HEK293 (cell line): Measurements from ENCODE around the gene SLC9C2.

Source experiments
- CTCF ChIA-PET: fragments of 350-600 bp; formaldehyde crosslinking; extraction: SDS; loops from one replicate; lab custom pipeline; 2021; ENCODE audit warnings: antibody characterized with exemption; lab: Yijun Ruan, JAX
- POLR2A ChIA-PET: fragments of 300-600 bp; formaldehyde crosslinking; extraction: SDS; loops from one replicate; lab custom pipeline; 2020; ENCODE audit warnings: antibody characterized with exemption, inconsistent platforms; lab: Yijun Ruan, JAX
- H3K27ac ChIP-seq: fragments of 200-500 bp; sonication (Bioruptor generic); 2 replicates; pipeline ENCODE4 v1.5.1; 2014; ENCODE audit warnings: low read depth, low read length, control low read depth, inconsistent platforms; ENCODE audit errors: extremely low read depth
- H3K36me3 ChIP-seq, 2 experiments: fragments of 200-500 bp in 1 of 2; sonication (Bioruptor generic) in 1 of 2; 1 replicate in 1 of 2; 2 replicates in 1 of 2; pipeline ENCODE4 v1.5.1; 2014 to 2017; ENCODE audit warnings: inconsistent platforms in 2 of 2, low read length in 2 of 2; ENCODE audit not compliant: control insufficient read depth in 2 of 2, insufficient read depth in 1 of 2
- H3K4me1 ChIP-seq: fragments of 200-500 bp; sonication (Bioruptor generic); 2 replicates; pipeline ENCODE4 v1.5.1; 2014; ENCODE audit warnings: mild to moderate bottlenecking, low read length, inconsistent platforms; ENCODE audit not compliant: control insufficient read depth, insufficient read depth
- H3K4me3 ChIP-seq: 2 replicates; pipeline ENCODE4 v1.5.1; 2011; ENCODE audit warnings: low read depth, mild to moderate bottlenecking, control low read depth, low read length, moderate library complexity
- H3K9me3 ChIP-seq: fragments of 200-500 bp; sonication (Bioruptor generic); 2 replicates; pipeline ENCODE4 v1.5.1; 2014; ENCODE audit warnings: low read depth, low read length, inconsistent platforms; ENCODE audit not compliant: control insufficient read depth, insufficient read depth
- CTCF ChIP-seq: fragments of 450-650 bp; formaldehyde crosslinking; IDR thresholded peaks from 2 replicates; pipeline ENCODE4 v1.5.1; 2016; ENCODE audit warnings: missing biosample characterization, missing genetic modification characterization
- GLI4 ChIP-seq: fragments of 450-650 bp; formaldehyde crosslinking; IDR thresholded peaks from 2 replicates; pipeline ENCODE4 v1.5.1; 2016; ENCODE audit warnings: missing biosample characterization, missing genetic modification characterization
- IKZF3 ChIP-seq: fragments of 450-650 bp; IDR thresholded peaks from 2 replicates; pipeline ENCODE4 v1.5.0; 2018; ENCODE audit warnings: missing biosample characterization, mild to moderate bottlenecking, missing genetic modification characterization, moderate library complexity
- KLF8 ChIP-seq: fragments of 450-650 bp; formaldehyde crosslinking; IDR thresholded peaks from 2 replicates; pipeline ENCODE4 v1.5.1; 2016; ENCODE audit warnings: missing biosample characterization, missing genetic modification characterization
- KLF9 ChIP-seq: fragments of 450-650 bp; formaldehyde crosslinking; IDR thresholded peaks from 2 replicates; pipeline ENCODE4 v1.5.1; 2016; ENCODE audit warnings: missing biosample characterization, missing genetic modification characterization, low read depth
- SCRT1 ChIP-seq: fragments of 450-650 bp; formaldehyde crosslinking; IDR thresholded peaks from 2 replicates; pipeline ENCODE4 v1.5.1; 2016; ENCODE audit warnings: missing biosample characterization, missing genetic modification characterization, borderline replicate concordance
- YY2 ChIP-seq: fragments of 450-650 bp; formaldehyde crosslinking; IDR thresholded peaks from 2 replicates; pipeline ENCODE4 v1.5.1; 2016; ENCODE audit warnings: missing biosample characterization, missing genetic modification characterization
- ZBTB7A ChIP-seq: fragments of 450-650 bp; formaldehyde crosslinking; IDR thresholded peaks from 2 replicates; pipeline ENCODE4 v1.5.1; 2016; ENCODE audit warnings: low read depth, missing biosample characterization, missing genetic modification characterization
- ZNF114 ChIP-seq: fragments of 450-650 bp; formaldehyde crosslinking; IDR thresholded peaks from 2 replicates; pipeline ENCODE4 v1.5.0; 2017; ENCODE audit warnings: missing biosample characterization, missing genetic modification characterization
- ZNF2 ChIP-seq: fragments of 450-650 bp; formaldehyde crosslinking; IDR thresholded peaks from 2 replicates; pipeline ENCODE4 v1.5.1; 2016; ENCODE audit warnings: missing biosample characterization, missing genetic modification characterization
- ZNF223 ChIP-seq: fragments of 450-650 bp; formaldehyde crosslinking; IDR thresholded peaks from 2 replicates; pipeline ENCODE4 v1.5.1; 2016; ENCODE audit warnings: missing biosample characterization, missing genetic modification characterization
- ZNF239 ChIP-seq: fragments of 450-650 bp; formaldehyde crosslinking; IDR thresholded peaks from 2 replicates; pipeline ENCODE4 v1.5.1; 2016; ENCODE audit warnings: missing biosample characterization, missing genetic modification characterization
- ZNF274 ChIP-seq, 2 experiments: fragments of 200-500 bp in 1 of 2; fragments of 450-650 bp in 1 of 2; sonication (Bioruptor generic) in 1 of 2; formaldehyde crosslinking in 1 of 2; IDR thresholded peaks; 2 replicates each; pipeline versions ENCODE4 v1.5.1 to v1.6.1; 2014 to 2016; ENCODE audit warnings: borderline replicate concordance in 1 of 2, inconsistent platforms in 1 of 2, low read length in 1 of 2, missing biosample characterization in 1 of 2, missing genetic modification characterization in 1 of 2
- ZNF341 ChIP-seq: fragments of 450-650 bp; formaldehyde crosslinking; IDR thresholded peaks from 2 replicates; pipeline ENCODE4; 2016; ENCODE audit warnings: low read depth, missing biosample characterization, missing genetic modification characterization
- ZNF366 ChIP-seq: fragments of 450-650 bp; formaldehyde crosslinking; conservative IDR thresholded peaks from 2 replicates; pipeline ENCODE4 v1.5.1; 2016; ENCODE audit warnings: missing biosample characterization, missing genetic modification characterization
- ZNF391 ChIP-seq: fragments of 450-650 bp; formaldehyde crosslinking; IDR thresholded peaks from 2 replicates; pipeline ENCODE4 v1.5.1; 2016; ENCODE audit warnings: low read depth, missing biosample characterization, missing genetic modification characterization, borderline replicate concordance
- ZNF629 ChIP-seq: fragments of 450-650 bp; formaldehyde crosslinking; IDR thresholded peaks from 2 replicates; pipeline ENCODE4 v1.5.1; 2017; ENCODE audit warnings: missing biosample characterization, missing genetic modification characterization
- ZNF707 ChIP-seq: fragments of 450-650 bp; formaldehyde crosslinking; IDR thresholded peaks from 2 replicates; pipeline ENCODE4 v1.5.1; 2016; ENCODE audit warnings: missing biosample characterization, missing genetic modification characterization
- ZNF768 ChIP-seq: fragments of 450-650 bp; formaldehyde crosslinking; IDR thresholded peaks from 2 replicates; pipeline ENCODE4 v1.5.1; 2018; ENCODE audit warnings: missing biosample characterization, mild to moderate bottlenecking, missing genetic modification characterization
- ZNF777 ChIP-seq: fragments of 450-650 bp; formaldehyde crosslinking; IDR thresholded peaks from 2 replicates; pipeline ENCODE4 v1.5.1; 2017; ENCODE audit warnings: missing biosample characterization, missing genetic modification characterization, borderline replicate concordance
- ZNF785 ChIP-seq: fragments of 450-650 bp; formaldehyde crosslinking; IDR thresholded peaks from 2 replicates; pipeline ENCODE4 v1.5.1; 2016; ENCODE audit warnings: missing biosample characterization, missing genetic modification characterization
- ZSCAN5A ChIP-seq: fragments of 450-650 bp; formaldehyde crosslinking; IDR thresholded peaks from 2 replicates; pipeline ENCODE4 v1.5.1; 2016; ENCODE audit warnings: missing biosample characterization, missing genetic modification characterization
- ZXDB ChIP-seq: fragments of 450-650 bp; formaldehyde crosslinking; IDR thresholded peaks from 2 replicates; pipeline ENCODE4 v1.5.1; 2016; ENCODE audit warnings: missing biosample characterization, missing genetic modification characterization
- TF ChIP-seq, protein P1 (sequence below): fragments of 450-650 bp; formaldehyde crosslinking; IDR thresholded peaks from 2 replicates; pipeline ENCODE4 v1.5.1; 2017; ENCODE audit warnings: missing biosample characterization, missing genetic modification characterization

The SLC9C2 gene

DNA sequence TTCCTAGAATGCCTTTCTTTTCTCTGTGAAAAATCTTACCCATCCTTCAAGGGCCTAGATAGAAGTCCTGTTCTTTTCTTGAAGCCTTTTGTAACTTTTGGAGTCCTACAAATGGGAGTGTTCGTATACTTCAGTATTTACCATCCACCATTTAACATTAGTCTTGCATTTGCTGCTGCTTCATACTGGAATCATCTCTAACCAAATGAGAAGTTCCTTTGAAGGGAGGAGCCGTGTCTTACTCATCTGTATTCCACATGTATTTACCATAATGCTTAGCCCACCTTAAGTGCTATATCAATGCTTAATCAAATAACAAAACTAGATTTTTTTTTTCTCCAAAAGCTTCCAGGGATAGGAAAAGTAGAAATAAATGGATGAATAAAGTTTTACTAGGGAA lies 118.6 kb downstream of the SLC9C2 start:
- no peak for TF ChIP-seq ZSCAN5A (tag by site-specific recombination)
- TF ChIP-seq ZBTB7A, result no peak
- no peak for TF ChIP-seq ZNF629 (tag by site-specific recombination)
- no peak for TF ChIP-seq ZNF114 (tag by site-specific recombination)
- TF ChIP-seq KLF9 (tag by site-specific recombination), result no peak
- no peak for TF ChIP-seq KLF8
- no peak for TF ChIP-seq ZNF223 (tag by site-specific recombination)
- peaks cover 50 to 98% of the 10 kb centered on the region in 2 experiments for H3K36me3 ChIP-seq
- H3K4me1 ChIP-seq, result no peaks in the 10 kb centered on the region
- H3K27ac ChIP-seq, result no peak overlapping the region
- no peak overlapping the region for H3K4me3 ChIP-seq
- POLR2A ChIA-PET, result no interaction called here
- no peaks in the 10 kb centered on the region for H3K9me3 ChIP-seq
- CTCF ChIA-PET, result no interaction called here

- Histone ChIP-seq H3K36me3 (peaks cover 43 to 86% of the 10 kb centered on the region in 2 experiments), H3K27ac (no peak overlapping the region), H3K4me1 (no peaks in the 10 kb centered on the region), H3K9me3 (no peaks in the 10 kb centered on the region), H3K4me3 (no peak overlapping the region)
- CTCF ChIA-PET, result no interaction called here
- TF ChIP-seq CTCF (tag by site-specific recombination) (no peak), ZNF239 (no peak), ZNF785 (tag by site-specific recombination) (no peak)
- TF ChIP-seq, protein P1, sequence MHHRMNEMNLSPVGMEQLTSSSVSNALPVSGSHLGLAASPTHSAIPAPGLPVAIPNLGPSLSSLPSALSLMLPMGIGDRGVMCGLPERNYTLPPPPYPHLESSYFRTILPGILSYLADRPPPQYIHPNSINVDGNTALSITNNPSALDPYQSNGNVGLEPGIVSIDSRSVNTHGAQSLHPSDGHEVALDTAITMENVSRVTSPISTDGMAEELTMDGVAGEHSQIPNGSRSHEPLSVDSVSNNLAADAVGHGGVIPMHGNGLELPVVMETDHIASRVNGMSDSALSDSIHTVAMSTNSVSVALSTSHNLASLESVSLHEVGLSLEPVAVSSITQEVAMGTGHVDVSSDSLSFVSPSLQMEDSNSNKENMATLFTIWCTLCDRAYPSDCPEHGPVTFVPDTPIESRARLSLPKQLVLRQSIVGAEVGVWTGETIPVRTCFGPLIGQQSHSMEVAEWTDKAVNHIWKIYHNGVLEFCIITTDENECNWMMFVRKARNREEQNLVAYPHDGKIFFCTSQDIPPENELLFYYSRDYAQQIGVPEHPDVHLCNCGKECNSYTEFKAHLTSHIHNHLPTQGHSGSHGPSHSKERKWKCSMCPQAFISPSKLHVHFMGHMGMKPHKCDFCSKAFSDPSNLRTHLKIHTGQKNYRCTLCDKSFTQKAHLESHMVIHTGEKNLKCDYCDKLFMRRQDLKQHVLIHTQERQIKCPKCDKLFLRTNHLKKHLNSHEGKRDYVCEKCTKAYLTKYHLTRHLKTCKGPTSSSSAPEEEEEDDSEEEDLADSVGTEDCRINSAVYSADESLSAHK, result no peak
- POLR2A ChIA-PET, result no interaction called here
Observed at GRCh38 chr1:173482683-173483082, 120.2 kb downstream of the SLC9C2 start.

- Histone ChIP-seq H3K4me3 (no peak overlapping the region), H3K27ac (no peak overlapping the region), H3K36me3 (peaks cover 29 to 72% of the 10 kb centered on the region in 2 experiments), H3K9me3 (no peaks in the 10 kb centered on the region), H3K4me1 (no peaks in the 10 kb centered on the region)
- ChIA-PET CTCF (interaction anchor here (0.5 to 0.6 kb wide), 2 partner anchors 641 to 737 kb away, joined by 3 read pairs; no protein-coding TSS in a partner anchor), POLR2A (no interaction called here)
- no peak for TF ChIP-seq ZNF223 (tag by site-specific recombination)
- TF ChIP-seq IKZF3 (tag by site-specific recombination), result no peak
- no peak for TF ChIP-seq GLI4
- no peak for TF ChIP-seq ZNF768 (tag by site-specific recombination)
- no peak for TF ChIP-seq ZNF391 (tag by site-specific recombination)
- no peak for TF ChIP-seq ZNF2
- TF ChIP-seq YY2, result no peak
- no peak for TF ChIP-seq ZNF366 (tag by site-specific recombination)
- TF ChIP-seq SCRT1 (tag by site-specific recombination), result no peak
- no peak for TF ChIP-seq ZNF341 (tag by site-specific recombination)
- no peak for TF ChIP-seq ZNF707 (tag by site-specific recombination)
- no peak for TF ChIP-seq ZXDB
- TF ChIP-seq ZNF274 (IDR thresholded peaks at IDR 0.05; ENCODE audit: low read length), result no peak
- TF ChIP-seq ZNF274 (tag by site-specific recombination; IDR thresholded peaks at IDR 0.05; ENCODE audit: borderline replicate concordance), result no peak
- no peak for TF ChIP-seq ZNF777 (tag by site-specific recombination)
Observed at GRCh38 chr1:173481195-173481772, 121.6 kb downstream of the SLC9C2 start.
